ENCODE measurements around the gene RHBDF1. TPM values are rescaled to one million over a fixed set of nuclear protein-coding genes. Genes with fewer than 3 reads are reported as not detected.
"Not testable (repeated sequence)": the region's sequence is repeated elsewhere in the genome, so short reads cannot be mapped to it uniquely, and the experiment has no call there.

RHBDF1 gene
- total RNA-seq, 2 donors from 2014 or later, result 35.5 to 36.7 TPM

DNA sequence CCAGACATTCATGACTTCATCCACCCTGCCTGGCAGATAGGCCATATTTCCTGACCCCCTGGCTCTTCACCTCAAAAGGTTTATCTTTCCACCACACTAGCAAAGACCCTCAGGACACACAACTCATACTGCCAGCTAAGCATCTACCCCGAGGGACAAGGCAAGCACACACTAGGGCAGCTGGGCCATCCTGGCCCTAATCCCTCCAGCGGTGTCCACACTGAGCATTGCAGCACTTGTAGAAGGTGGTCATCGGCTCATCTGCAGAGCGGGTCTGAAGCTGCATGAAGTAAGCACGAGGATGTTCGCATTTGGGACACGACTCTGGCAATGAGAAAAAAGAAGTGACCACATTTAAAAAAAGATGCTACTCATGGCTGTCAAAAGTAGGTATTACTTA lies 25.2 kb downstream of the RHBDF1 start:
- no peak for ATAC-seq
- DNase-seq, result peak in 1 of 2 donors; percentile 17
- intact Hi-C loops (cut with DNase I, micrococcal nuclease), result no loop called here

DNA sequence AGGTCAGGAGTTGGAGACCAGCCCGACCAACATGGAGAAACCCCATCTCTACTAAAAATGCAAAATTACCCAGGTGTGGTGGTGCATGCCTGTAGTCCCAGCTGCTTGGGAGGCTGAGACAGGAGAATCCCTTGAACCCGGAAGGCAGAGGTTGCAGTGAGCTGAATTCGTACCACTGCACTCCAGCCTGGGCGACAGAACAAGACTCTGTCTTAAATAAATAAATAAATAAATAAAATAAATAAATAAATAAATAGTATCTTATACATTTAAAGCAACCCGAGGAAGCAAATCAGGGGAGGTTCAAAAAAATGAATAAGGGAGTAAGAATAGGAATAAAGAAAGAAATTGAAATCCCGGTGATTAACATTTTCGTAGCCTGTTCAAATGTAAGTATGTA lies 25.9 kb downstream of the RHBDF1 start:
- ATAC-seq; DNase-seq; intact Hi-C loops (cut with DNase I, micrococcal nuclease): not testable (repeated sequence)

DNA sequence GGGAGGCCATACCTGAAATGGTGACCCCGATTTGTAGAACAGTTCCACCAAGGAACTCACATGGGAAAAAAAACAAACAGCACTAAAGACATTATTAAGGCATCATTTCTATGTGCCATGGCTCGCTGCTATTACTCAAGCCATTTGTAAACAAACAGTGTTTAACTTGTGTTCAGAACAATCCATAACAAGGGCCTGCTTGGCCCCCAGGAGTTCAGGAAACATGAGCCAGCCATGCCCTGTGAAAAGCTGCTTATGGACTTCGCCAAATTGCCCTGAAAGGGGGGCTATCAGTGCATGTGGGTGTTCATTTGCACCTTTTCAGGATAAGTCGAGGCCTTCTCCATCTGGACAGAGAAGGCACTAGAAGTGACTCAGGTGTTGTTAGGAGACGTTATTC lies 27.0 kb downstream of the RHBDF1 start:
- DNase-seq (peak in 1 of 2 donors; percentile 7), ATAC-seq (no peak)
- intact Hi-C loops (cut with DNase I, micrococcal nuclease), result no loop called here

- intact Hi-C loops (cut with DNase I, micrococcal nuclease), result no loop called here
- ATAC-seq, result no peak
- peak in 1 of 2 donors; percentile 7 for DNase-seq
These were observed 27.8 kb downstream of the RHBDF1 start for GRCh38 chr16:44655-45054.

- DNase-seq (peak in 1 of 2 donors; percentile 15), ATAC-seq (no peak)
- intact Hi-C loops (cut with DNase I, micrococcal nuclease), result no loop called here
These were observed 29.1 kb downstream of the RHBDF1 start for GRCh38 chr16:43294-43693.

DNA sequence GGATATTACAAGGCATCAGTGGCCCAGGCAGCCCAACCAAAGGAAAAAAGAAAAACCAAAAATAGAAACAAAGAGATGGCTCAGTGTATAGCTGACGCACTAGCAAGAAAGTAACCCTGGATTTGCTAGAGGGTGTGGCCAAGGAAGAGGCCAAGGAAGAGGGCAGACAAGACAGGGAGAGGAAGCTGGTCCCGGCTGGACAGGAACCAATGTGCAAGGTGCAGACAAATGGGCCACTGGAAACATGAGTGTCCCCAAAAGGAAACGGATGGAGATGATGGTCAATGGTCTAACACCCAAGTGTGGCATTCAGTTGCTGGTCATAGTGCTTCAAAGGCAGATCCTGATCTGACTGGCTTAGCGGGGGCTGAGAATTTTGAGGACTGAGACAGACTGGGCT lies 29.7 kb downstream of the RHBDF1 start:
- ATAC-seq, result no peak
- intact Hi-C loops (cut with DNase I, micrococcal nuclease), result no loop called here
- DNase-seq, result no peak

DNA sequence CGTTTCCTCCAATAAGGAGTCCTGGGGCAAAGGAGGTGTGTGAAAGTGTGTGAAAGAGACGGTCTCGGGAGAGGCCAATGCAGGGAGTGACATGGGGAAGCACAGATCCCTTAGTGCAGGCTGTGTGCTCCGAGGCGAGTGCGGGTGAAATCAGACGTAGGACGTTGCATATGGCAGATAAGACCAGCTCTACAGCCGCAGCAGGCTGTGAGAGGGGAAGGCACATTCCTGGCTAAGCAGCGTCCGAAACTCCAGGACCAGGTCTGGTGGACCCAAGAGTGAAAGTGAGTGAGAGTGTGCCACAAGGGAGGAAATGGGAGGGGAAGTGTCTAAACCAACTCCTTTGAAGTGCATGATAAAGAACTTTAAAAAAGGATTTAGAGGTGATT lies 30.4 kb downstream of the RHBDF1 start:
- no peak for ATAC-seq
- intact Hi-C loops (cut with DNase I, micrococcal nuclease), result no loop called here
- peak in 1 of 2 donors; percentile 20 for DNase-seq

DNA sequence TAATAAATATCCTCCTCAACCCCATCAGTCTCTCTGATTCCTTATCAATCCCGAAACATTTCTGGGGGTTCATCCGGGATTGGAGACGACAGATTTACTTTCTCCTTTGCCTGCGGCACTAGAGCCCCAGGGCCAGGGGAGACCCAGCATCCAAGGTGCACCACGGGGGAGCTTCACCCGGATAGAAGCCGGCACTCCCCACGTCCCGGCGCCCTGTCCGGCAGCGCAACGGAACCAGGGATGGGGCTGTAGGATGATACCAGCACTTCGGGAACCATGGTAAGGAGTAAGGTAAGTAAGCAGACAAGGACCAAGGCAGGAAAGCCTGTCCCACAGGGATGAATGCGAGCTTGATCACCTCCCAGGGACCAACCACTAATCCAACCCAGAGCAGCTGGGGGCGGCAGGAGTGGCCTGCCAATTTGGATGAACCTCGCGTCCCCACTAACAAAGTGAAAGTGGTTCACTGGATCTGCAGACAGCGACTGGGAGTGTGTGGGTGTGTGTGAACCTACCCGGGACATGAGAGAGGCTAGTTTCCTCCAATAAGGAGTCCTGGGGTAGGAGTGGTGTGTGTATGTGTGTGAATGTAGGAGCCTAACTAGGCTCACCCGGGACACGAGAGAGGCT lies 30.9 kb downstream of the RHBDF1 start:
- intact Hi-C loops (cut with DNase I, micrococcal nuclease), result no loop called here
- ATAC-seq (no peak), DNase-seq (peak in 1 of 2 donors; percentile 15)

- ATAC-seq, result peak; percentile 96
- intact Hi-C loops (cut with DNase I, micrococcal nuclease), result no loop called here
- peak; percentile 76 to 89 for DNase-seq
These were observed 33.2 kb downstream of the RHBDF1 start for GRCh38 chr16:38941-39892.

DNA sequence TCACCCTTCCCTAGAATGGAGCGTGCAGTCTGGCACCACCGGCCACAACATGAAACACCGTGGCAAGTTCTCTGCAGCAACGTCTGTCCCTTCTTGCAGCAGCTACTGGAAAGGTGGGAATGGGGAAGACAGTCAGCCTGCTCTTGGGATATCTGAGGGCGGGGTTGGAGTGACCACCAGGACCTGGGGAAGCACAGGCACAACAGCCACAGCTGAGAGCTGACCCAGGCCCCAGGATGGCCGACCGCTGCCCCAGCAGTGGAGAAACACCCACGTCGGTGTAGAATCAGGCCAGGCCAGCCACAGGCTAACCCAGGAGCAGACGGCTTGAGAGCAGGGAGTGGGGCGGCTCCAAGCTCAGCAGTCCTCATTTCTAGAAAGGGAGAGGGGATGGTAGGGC lies 34.2 kb downstream of the RHBDF1 start:
- ATAC-seq; intact Hi-C loops (cut with DNase I, micrococcal nuclease): not testable (repeated sequence)
- peak in 1 of 2 donors; percentile 21 for DNase-seq

DNA sequence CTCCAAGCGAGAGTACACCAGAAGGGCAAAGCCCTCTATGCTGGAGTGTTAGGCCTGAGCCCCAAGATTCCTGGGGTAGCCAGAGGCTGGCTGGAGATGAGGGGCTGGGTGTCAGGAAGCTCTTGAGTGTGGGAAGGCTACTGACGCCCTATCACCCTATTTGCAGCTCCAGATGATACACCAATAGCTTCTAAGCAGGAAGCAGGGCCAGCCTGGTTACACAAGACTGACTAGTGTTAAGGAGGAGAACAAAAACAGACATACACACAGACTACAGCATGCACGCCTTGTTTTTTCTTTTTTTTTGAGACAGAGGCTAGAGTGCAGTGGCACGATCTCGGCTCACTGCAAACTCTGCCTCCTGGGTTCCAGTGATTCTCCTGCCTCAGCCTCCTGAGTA lies 34.9 kb downstream of the RHBDF1 start:
- intact Hi-C loops (cut with DNase I, micrococcal nuclease), result no loop called here
- DNase-seq (peak in 1 of 2 donors; percentile 24), ATAC-seq (no peak)

DNA sequence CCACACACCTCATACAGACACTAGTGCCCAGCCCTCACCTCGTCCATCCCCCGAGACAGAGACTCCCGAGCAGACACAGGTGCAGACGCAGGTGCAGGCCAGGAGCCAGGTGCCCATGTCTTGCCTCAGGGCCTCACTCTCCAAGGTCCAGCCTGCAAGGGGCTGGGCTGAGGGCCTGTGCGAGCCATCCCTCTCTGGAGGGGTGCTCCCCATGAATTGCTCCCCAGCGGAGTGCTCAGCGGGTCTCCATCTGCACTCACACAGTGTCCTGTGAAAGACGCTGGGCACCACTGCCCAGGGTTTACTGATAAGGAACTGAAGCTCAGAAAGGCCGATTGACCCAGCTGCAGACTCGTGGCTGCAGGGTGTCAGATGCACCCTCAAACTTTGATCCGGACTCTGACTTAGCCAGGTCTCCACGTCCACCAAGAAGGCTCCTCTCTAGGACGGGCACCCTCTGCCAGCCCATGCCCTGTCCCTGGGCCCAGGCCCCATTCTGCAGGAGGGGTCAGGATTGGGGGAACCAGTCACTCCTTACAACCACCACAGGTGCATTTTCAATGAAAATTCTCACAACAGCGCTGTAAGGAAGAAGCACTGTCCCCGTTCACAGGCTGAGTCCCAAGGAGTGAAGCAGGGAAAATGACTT lies 36.0 kb downstream of the RHBDF1 start:
- no peak for ATAC-seq
- DNase-seq, result peak in 1 of 2 donors; percentile 23
- intact Hi-C loops (cut with DNase I, micrococcal nuclease), result no loop called here

- intact Hi-C loops (cut with DNase I, micrococcal nuclease), result no loop called here
- no peak for ATAC-seq
- DNase-seq, result peak in 1 of 2 donors; percentile 22
These were observed 36.6 kb downstream of the RHBDF1 start for GRCh38 chr16:35678-36305.

DNA sequence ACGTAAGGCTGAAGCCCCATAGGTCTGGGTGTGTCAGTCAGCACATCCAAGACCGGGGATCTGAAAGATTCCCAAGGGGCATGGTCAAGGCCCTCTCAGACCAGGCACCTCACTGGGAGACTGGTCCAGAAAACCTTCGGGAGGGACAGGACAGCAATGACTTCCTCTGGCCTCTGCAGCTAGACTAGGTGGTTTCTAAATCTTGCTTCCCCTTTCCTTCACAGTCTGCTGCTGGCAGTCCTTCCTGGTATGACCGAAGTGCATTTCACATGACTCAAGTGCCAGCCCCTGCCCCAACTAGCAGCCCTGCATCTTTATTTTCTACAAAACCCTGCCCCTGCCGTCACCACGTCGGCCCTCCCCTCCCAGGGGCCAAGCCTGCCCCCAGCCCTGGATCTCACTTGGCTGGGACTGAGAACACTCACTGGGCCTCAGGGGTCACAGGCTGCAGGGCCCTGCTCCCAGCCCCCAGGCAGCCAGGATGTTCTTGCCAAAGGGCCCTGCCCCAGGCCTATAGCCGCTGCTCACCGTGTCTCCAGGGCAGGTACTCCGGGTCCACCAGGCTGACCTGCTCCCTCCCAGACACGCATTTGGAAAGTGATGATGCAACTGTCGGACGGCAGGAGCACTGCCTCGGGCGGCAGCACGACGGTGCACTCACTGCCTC lies 37.3 kb downstream of the RHBDF1 start:
- ATAC-seq (no peak), DNase-seq (peak in 1 of 2 donors; percentile 26)
- intact Hi-C loops (cut with DNase I, micrococcal nuclease), result no loop called here

DNA sequence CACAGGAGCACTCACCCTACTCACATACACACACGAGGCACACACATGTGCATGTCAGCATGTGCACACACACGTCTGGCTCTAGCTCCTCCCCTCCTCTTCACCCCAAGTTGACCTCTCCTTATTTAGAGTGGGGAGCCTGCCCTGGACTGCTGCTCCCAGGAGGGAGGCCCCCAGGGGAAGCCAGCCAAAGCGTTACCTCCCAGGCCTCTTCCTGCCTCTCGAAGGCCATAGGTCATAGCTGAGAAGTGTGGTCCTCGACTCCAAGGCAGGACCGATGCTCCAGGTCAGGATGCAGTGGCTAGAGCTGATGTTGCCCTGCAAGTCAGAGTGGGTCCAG lies 37.8 kb downstream of the RHBDF1 start:
- DNase-seq (peak in 1 of 2 donors; percentile 15), ATAC-seq (no peak)
- intact Hi-C loops (cut with DNase I, micrococcal nuclease), result no loop called here

- ATAC-seq (no peak), DNase-seq (peak in 1 of 2 donors; percentile 19)
- intact Hi-C loops (cut with DNase I, micrococcal nuclease), result no loop called here
These were observed 38.4 kb downstream of the RHBDF1 start for GRCh38 chr16:33877-34647.

DNA sequence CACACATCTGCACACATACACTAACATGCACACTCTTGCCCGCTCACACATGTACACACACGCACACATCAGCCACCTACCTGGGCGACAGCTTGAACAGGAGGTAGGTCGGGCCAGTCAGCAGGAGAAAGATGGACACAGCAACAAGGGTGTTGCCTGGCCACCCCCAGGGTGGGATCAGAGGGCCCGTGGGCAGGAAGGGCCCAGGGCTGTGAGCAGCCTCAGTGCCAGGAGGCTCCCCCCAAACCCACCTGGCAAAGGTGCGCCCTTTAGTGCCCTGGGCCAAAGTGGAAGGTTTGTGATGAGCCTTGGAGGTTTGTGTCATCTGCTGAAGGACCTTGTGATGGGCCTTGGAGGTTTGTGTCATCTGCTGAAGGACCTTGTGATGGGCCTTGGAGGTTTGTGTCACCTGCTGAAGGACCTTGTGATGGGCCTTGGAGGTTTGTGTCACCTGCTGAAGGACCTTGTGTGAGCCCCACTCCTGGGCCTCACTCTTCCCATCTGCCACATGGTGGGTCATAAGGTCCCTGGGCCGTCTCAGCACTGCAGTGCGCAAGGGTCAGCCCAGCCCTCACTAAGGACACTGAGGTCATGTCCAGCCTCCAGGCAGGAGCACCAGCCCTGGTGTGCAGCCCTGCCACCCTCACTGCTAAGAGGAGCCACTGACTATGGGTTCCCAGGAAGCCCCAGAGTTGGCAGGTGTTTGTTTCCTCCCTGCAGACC lies 39.1 kb downstream of the RHBDF1 start:
- intact Hi-C loops (cut with DNase I, micrococcal nuclease), result not testable (repeated sequence)
- DNase-seq, result peak in 1 of 2 donors; percentile 5

More for the DNA sequence above, 39.1 kb downstream of the RHBDF1 start:
- not testable (repeated sequence) for ATAC-seq
